ENCODE data around the gene CCDC27.

The CCDC27 gene

GRCh38 chr1:3814771-3815561, 62.7 kb downstream of the CCDC27 start:
- no peak for DNase-seq (ENCODE audit: low read depth in 1 of 2, low spot score in 1 of 2)
- no peak for TF ChIP-seq JUND (IDR thresholded peaks at IDR 0.05; ENCODE audit: low read depth)
- in situ Hi-C loops (cut with HindIII; ENCODE audit: low pct_unique_long_range_greater_than_20kb, low sequenced_read_pairs), result no loop called here

GRCh38 chr1:3816331-3817137, 64.3 kb downstream of the CCDC27 start:
- no peak for DNase-seq (ENCODE audit: low read depth in 1 of 2, low spot score in 1 of 2)
- TF ChIP-seq JUND (IDR thresholded peaks at IDR 0.05; ENCODE audit: low read depth), result no peak
- in situ Hi-C loops (cut with HindIII; ENCODE audit: low pct_unique_long_range_greater_than_20kb, low sequenced_read_pairs), result no loop called here

DNA sequence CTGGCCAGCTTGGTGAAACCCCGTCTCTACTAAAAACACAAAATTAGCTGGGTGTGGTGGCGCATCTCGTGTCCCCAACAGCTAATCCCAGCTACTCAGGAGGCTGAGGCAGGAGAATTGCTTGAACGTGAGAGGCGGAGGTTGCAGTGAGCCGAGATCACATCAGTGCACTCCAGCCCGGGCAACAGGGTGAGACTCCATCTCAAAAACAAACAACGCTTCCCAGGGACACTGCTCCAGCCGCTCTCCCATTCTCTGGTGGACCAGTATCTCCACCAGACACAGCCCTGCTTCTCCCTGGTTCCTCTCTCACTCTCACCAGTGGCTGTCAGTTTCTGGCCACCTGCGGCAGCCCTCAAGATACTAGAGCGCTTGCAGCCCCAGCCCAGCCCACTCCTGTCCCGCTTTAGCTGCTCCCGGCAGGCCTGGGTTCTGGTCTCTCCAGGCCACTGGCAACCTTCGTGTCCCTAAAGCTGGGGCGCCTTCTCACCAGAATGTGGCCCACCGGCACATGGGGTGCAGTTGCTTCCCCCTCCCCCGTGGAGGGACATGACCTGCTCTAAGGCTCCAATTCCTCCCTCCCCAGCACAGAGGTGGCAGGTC, 65.0 kb downstream of the CCDC27 start:
- no peak for DNase-seq (ENCODE audit: low read depth in 1 of 2, low spot score in 1 of 2)
- no peak for TF ChIP-seq JUND (IDR thresholded peaks at IDR 0.05; ENCODE audit: low read depth)
- in situ Hi-C loops (cut with HindIII; ENCODE audit: low pct_unique_long_range_greater_than_20kb, low sequenced_read_pairs), result no loop called here

- in situ Hi-C loops (cut with HindIII; ENCODE audit: low pct_unique_long_range_greater_than_20kb, low sequenced_read_pairs), result no loop called here
- no peak for DNase-seq (ENCODE audit: low read depth in 1 of 2, low spot score in 1 of 2)
- TF ChIP-seq JUND (IDR thresholded peaks at IDR 0.05; ENCODE audit: low read depth), result no peak
Measured at GRCh38 chr1:3817821-3818597, 65.8 kb downstream of the CCDC27 start.

- TF ChIP-seq JUND (IDR thresholded peaks at IDR 0.05; ENCODE audit: low read depth), result no peak
Measured at GRCh38 chr1:3819771-3820200, 67.5 kb downstream of the CCDC27 start.

DNA sequence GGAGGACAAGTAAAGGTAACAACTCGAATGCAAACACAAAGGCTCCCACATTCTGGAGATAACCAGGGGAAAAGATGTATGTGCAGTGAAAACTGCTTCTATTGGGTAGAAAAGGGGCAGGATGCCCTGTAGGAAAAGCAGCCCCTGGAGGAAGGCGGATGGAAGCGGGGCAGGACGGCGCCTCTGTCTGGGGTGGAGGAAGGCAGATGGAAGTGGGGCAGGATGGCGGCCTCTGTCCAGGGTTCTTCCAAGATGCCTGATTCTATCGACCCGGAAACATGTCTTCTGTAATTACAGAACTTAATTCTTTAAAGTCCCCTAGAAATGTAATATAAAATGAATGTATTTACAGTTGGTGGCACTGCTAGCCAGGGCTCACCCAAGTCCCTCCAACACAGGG, 68.1 kb downstream of the CCDC27 start:
- DNase-seq (ENCODE audit: low read depth in 1 of 2, low spot score in 1 of 2), result no peak
- in situ Hi-C loops (cut with HindIII; ENCODE audit: low pct_unique_long_range_greater_than_20kb, low sequenced_read_pairs), result no loop called here
- TF ChIP-seq JUND (IDR thresholded peaks at IDR 0.05; ENCODE audit: low read depth), result no peak

More at GRCh38 chr1:3819771-3820200, 67.5 kb downstream of the CCDC27 start:
- DNase-seq (ENCODE audit: low read depth in 1 of 2, low spot score in 1 of 2), result no peak
- in situ Hi-C loops (cut with HindIII; ENCODE audit: low pct_unique_long_range_greater_than_20kb, low sequenced_read_pairs), result no loop called here

DNA sequence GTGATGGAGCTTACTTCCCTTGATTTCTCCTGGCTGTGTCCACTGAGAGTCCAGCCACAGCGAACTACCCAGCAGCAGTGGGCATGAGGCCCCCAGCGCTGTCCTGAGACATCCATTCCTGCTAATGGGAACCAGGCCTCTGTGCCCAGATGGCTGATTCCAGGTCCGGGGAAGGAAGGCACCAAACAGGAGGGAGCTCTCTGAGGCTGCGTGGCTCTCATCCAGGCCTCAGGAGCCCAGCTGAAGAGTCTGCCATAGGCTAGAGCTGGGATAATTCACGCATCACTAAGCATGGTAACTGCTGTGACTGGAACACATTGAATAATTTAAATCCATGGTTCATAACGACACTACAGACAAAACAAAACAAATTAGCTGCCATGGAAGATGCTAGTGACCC, 68.8 kb downstream of the CCDC27 start:
- TF ChIP-seq JUND (IDR thresholded peaks at IDR 0.05; ENCODE audit: low read depth), result no peak
- DNase-seq (ENCODE audit: low read depth in 1 of 2, low spot score in 1 of 2), result no peak
- in situ Hi-C loops (cut with HindIII; ENCODE audit: low pct_unique_long_range_greater_than_20kb, low sequenced_read_pairs), result no loop called here

All from T47D (cell line).